ENCODE data around the gene NETO1.

The NETO1 gene

GRCh38 chr18:72846736-72847533, 20.9 kb downstream of the NETO1 start:
- Histone ChIP-seq H3K4me1 (ENCODE audit: control insufficient read depth, insufficient read depth, low read length, poor library complexity, severe bottlenecking) (peaks cover 2% of the 10 kb centered on the region), H3K27ac (ENCODE audit: low read depth, low read length, severe bottlenecking) (no peak overlapping the region), H3K9me3 (ENCODE audit: control insufficient read depth, low read length) (no peaks in the 10 kb centered on the region), H3K4me3 (ENCODE audit: extremely low read depth, insufficient read depth, low read length, poor library complexity, severe bottlenecking) (no peak overlapping the region), H3K36me3 (ENCODE audit: control insufficient read depth, insufficient read depth, low read length) (no peaks in the 10 kb centered on the region)
- WGBS, 2 experiments (ENCODE audit: insufficient coverage in 2 of 2): 68 to 86% methylated on average over 1 to 2 of the region's 7 CpGs

- Histone ChIP-seq H3K27ac (ENCODE audit: low read depth, low read length, severe bottlenecking) (no peak overlapping the region), H3K4me1 (ENCODE audit: control insufficient read depth, insufficient read depth, low read length, poor library complexity, severe bottlenecking) (no peaks in the 10 kb centered on the region), H3K4me3 (ENCODE audit: extremely low read depth, insufficient read depth, low read length, poor library complexity, severe bottlenecking) (no peak overlapping the region), H3K36me3 (ENCODE audit: control insufficient read depth, insufficient read depth, low read length) (no peaks in the 10 kb centered on the region), H3K9me3 (ENCODE audit: control insufficient read depth, low read length) (no peaks in the 10 kb centered on the region)
- WGBS, 2 experiments (ENCODE audit: insufficient coverage in 2 of 2): 87 to 93% methylated on average over 2 of the region's 8 CpGs
Measured at GRCh38 chr18:72843743-72844142, 24.0 kb downstream of the NETO1 start.

GRCh38 chr18:72840109-72840508, 27.7 kb downstream of the NETO1 start:
- H3K4me1 ChIP-seq (ENCODE audit: control insufficient read depth, insufficient read depth, low read length, poor library complexity, severe bottlenecking): no peaks in the 10 kb centered on the region

GRCh38 chr18:72834731-72835130, 33.1 kb downstream of the NETO1 start:
- Histone ChIP-seq H3K9me3 (ENCODE audit: control insufficient read depth, low read length) (no peaks in the 10 kb centered on the region), H3K4me3 (ENCODE audit: extremely low read depth, insufficient read depth, low read length, poor library complexity, severe bottlenecking) (no peak overlapping the region), H3K27ac (ENCODE audit: low read depth, low read length, severe bottlenecking) (no peak overlapping the region), H3K4me1 (ENCODE audit: control insufficient read depth, insufficient read depth, low read length, poor library complexity, severe bottlenecking) (peaks cover 6% of the 10 kb centered on the region), H3K36me3 (ENCODE audit: control insufficient read depth, insufficient read depth, low read length) (no peaks in the 10 kb centered on the region)
- 100% methylated on average over 1 of the region's 3 CpGs for WGBS, 2 experiments (ENCODE audit: insufficient coverage in 2 of 2)

More at GRCh38 chr18:72840109-72840508, 27.7 kb downstream of the NETO1 start:
- Histone ChIP-seq H3K4me3 (ENCODE audit: extremely low read depth, insufficient read depth, low read length, poor library complexity, severe bottlenecking) (no peak overlapping the region), H3K27ac (ENCODE audit: low read depth, low read length, severe bottlenecking) (no peak overlapping the region), H3K36me3 (ENCODE audit: control insufficient read depth, insufficient read depth, low read length) (no peaks in the 10 kb centered on the region), H3K9me3 (ENCODE audit: control insufficient read depth, low read length) (no peaks in the 10 kb centered on the region)
- 0% methylated on average over 1 of the region's 4 CpGs; no CpG with 5 or more reads in 1 of the 2 experiments for WGBS, 2 experiments (ENCODE audit: insufficient coverage in 2 of 2)

- no peaks in the 10 kb centered on the region for H3K9me3 ChIP-seq (ENCODE audit: control insufficient read depth, low read length)
- 84 to 100% methylated on average over 2 of the region's 7 CpGs for WGBS, 2 experiments (ENCODE audit: insufficient coverage in 2 of 2)
- H3K27ac ChIP-seq (ENCODE audit: low read depth, low read length, severe bottlenecking): no peak overlapping the region
- no peaks in the 10 kb centered on the region for H3K36me3 ChIP-seq (ENCODE audit: control insufficient read depth, insufficient read depth, low read length)
- no peak overlapping the region for H3K4me3 ChIP-seq (ENCODE audit: extremely low read depth, insufficient read depth, low read length, poor library complexity, severe bottlenecking)
- peaks cover 6% of the 10 kb centered on the region for H3K4me1 ChIP-seq (ENCODE audit: control insufficient read depth, insufficient read depth, low read length, poor library complexity, severe bottlenecking)
Measured at GRCh38 chr18:72833471-72833870, 34.3 kb downstream of the NETO1 start.

- Histone ChIP-seq H3K9me3 (ENCODE audit: control insufficient read depth, low read length) (no peaks in the 10 kb centered on the region), H3K36me3 (ENCODE audit: control insufficient read depth, insufficient read depth, low read length) (no peaks in the 10 kb centered on the region), H3K27ac (ENCODE audit: low read depth, low read length, severe bottlenecking) (no peak overlapping the region), H3K4me1 (ENCODE audit: control insufficient read depth, insufficient read depth, low read length, poor library complexity, severe bottlenecking) (peaks cover 6% of the 10 kb centered on the region), H3K4me3 (ENCODE audit: extremely low read depth, insufficient read depth, low read length, poor library complexity, severe bottlenecking) (no peak overlapping the region)
- WGBS, 2 experiments (ENCODE audit: insufficient coverage in 2 of 2): 57 to 64% methylated on average over 9 to 10 of the region's 10 CpGs
Measured at GRCh38 chr18:72830109-72830508, 37.7 kb downstream of the NETO1 start.

GRCh38 chr18:72828601-72829000, 39.2 kb downstream of the NETO1 start:
- H3K36me3 ChIP-seq (ENCODE audit: control insufficient read depth, insufficient read depth, low read length): no peaks in the 10 kb centered on the region
- H3K9me3 ChIP-seq (ENCODE audit: control insufficient read depth, low read length): no peaks in the 10 kb centered on the region
- H3K4me1 ChIP-seq (ENCODE audit: control insufficient read depth, insufficient read depth, low read length, poor library complexity, severe bottlenecking): peaks cover 6% of the 10 kb centered on the region
- no peak overlapping the region for H3K27ac ChIP-seq (ENCODE audit: low read depth, low read length, severe bottlenecking)
- no peak overlapping the region for H3K4me3 ChIP-seq (ENCODE audit: extremely low read depth, insufficient read depth, low read length, poor library complexity, severe bottlenecking)
- 88 to 93% methylated on average over 2 of the region's 2 CpGs for WGBS, 2 experiments (ENCODE audit: insufficient coverage in 2 of 2)

GRCh38 chr18:72826736-72827135, 41.1 kb downstream of the NETO1 start:
- no peaks in the 10 kb centered on the region for H3K4me1 ChIP-seq (ENCODE audit: control insufficient read depth, insufficient read depth, low read length, poor library complexity, severe bottlenecking)
- H3K27ac ChIP-seq (ENCODE audit: low read depth, low read length, severe bottlenecking): no peak overlapping the region
- 87 to 90% methylated on average over 7 of the region's 9 CpGs for WGBS, 2 experiments (ENCODE audit: insufficient coverage in 2 of 2)
- no peak overlapping the region for H3K4me3 ChIP-seq (ENCODE audit: extremely low read depth, insufficient read depth, low read length, poor library complexity, severe bottlenecking)
- no peaks in the 10 kb centered on the region for H3K36me3 ChIP-seq (ENCODE audit: control insufficient read depth, insufficient read depth, low read length)
- no peaks in the 10 kb centered on the region for H3K9me3 ChIP-seq (ENCODE audit: control insufficient read depth, low read length)

- no peaks in the 10 kb centered on the region for H3K36me3 ChIP-seq (ENCODE audit: control insufficient read depth, insufficient read depth, low read length)
- 80 to 90% methylated on average over 2 to 3 of the region's 8 CpGs for WGBS, 2 experiments (ENCODE audit: insufficient coverage in 2 of 2)
- no peaks in the 10 kb centered on the region for H3K9me3 ChIP-seq (ENCODE audit: control insufficient read depth, low read length)
- H3K4me3 ChIP-seq (ENCODE audit: extremely low read depth, insufficient read depth, low read length, poor library complexity, severe bottlenecking): no peak overlapping the region
- no peaks in the 10 kb centered on the region for H3K4me1 ChIP-seq (ENCODE audit: control insufficient read depth, insufficient read depth, low read length, poor library complexity, severe bottlenecking)
- no peak overlapping the region for H3K27ac ChIP-seq (ENCODE audit: low read depth, low read length, severe bottlenecking)
Measured at GRCh38 chr18:72823345-72823744, 44.4 kb downstream of the NETO1 start.

GRCh38 chr18:72822202-72822601, 45.6 kb downstream of the NETO1 start:
- no peaks in the 10 kb centered on the region for H3K9me3 ChIP-seq (ENCODE audit: control insufficient read depth, low read length)
- no peak overlapping the region for H3K27ac ChIP-seq (ENCODE audit: low read depth, low read length, severe bottlenecking)
- WGBS, 2 experiments (ENCODE audit: insufficient coverage in 2 of 2): 87 to 89% methylated on average over 10 to 12 of the region's 13 CpGs
- no peaks in the 10 kb centered on the region for H3K36me3 ChIP-seq (ENCODE audit: control insufficient read depth, insufficient read depth, low read length)
- no peaks in the 10 kb centered on the region for H3K4me1 ChIP-seq (ENCODE audit: control insufficient read depth, insufficient read depth, low read length, poor library complexity, severe bottlenecking)
- no peak overlapping the region for H3K4me3 ChIP-seq (ENCODE audit: extremely low read depth, insufficient read depth, low read length, poor library complexity, severe bottlenecking)

- H3K4me1 ChIP-seq (ENCODE audit: control insufficient read depth, insufficient read depth, low read length, poor library complexity, severe bottlenecking): no peaks in the 10 kb centered on the region
- H3K36me3 ChIP-seq (ENCODE audit: control insufficient read depth, insufficient read depth, low read length): no peaks in the 10 kb centered on the region
- no peaks in the 10 kb centered on the region for H3K9me3 ChIP-seq (ENCODE audit: control insufficient read depth, low read length)
- H3K27ac ChIP-seq (ENCODE audit: low read depth, low read length, severe bottlenecking): no peak overlapping the region
- no peak overlapping the region for H3K4me3 ChIP-seq (ENCODE audit: extremely low read depth, insufficient read depth, low read length, poor library complexity, severe bottlenecking)
- 74 to 100% methylated on average over 1 to 7 of the region's 7 CpGs for WGBS, 2 experiments (ENCODE audit: insufficient coverage in 2 of 2)
Measured at GRCh38 chr18:72820571-72820970, 47.2 kb downstream of the NETO1 start.
